SJSA1 (cell line): ENCODE results near the gene PFN2. TPM values are rescaled to one million over a fixed set of nuclear protein-coding genes. Genes with fewer than 3 reads are reported as not detected.

Experiments used
- DNase-seq, 2 experiments: peaks; one replicate each; pipeline ENCODE4 v3.0.0-alpha.2; 2015 to 2020; ENCODE audit warnings: low spot score in 2 of 2, low read depth in 1 of 2
- H3K27ac ChIP-seq: fragments of 250-450 bp; sonication (Bioruptor Pico); 2 replicates; pipeline ENCODE4 v1.5.1; 2020; ENCODE audit warnings: mild to moderate bottlenecking, moderate library complexity
- H3K27me3 ChIP-seq: fragments of 250-450 bp; sonication (Bioruptor Pico); replicated peaks from 2 replicates; pipeline ENCODE4 v1.5.1; 2020; ENCODE audit warnings: mild to moderate bottlenecking, moderate library complexity
- H3K36me3 ChIP-seq: fragments of 250-450 bp; sonication (Bioruptor Pico); 2 replicates; pipeline ENCODE4 v1.5.1; 2020; ENCODE audit warnings: mild to moderate bottlenecking
- H3K4me1 ChIP-seq: fragments of 250-450 bp; sonication (Bioruptor Pico); replicated peaks from 2 replicates; pipeline ENCODE4 v1.6.1; 2021; ENCODE audit warnings: mild to moderate bottlenecking
- H3K4me3 ChIP-seq: fragments of 250-450 bp; sonication (Bioruptor Pico); 2 replicates; pipeline ENCODE4 v1.5.1; 2020; ENCODE audit warnings: mild to moderate bottlenecking
- H3K9me3 ChIP-seq: fragments of 250-450 bp; sonication (Bioruptor Pico); replicated peaks from 2 replicates; pipeline ENCODE4 v1.5.1; 2020; ENCODE audit warnings: mild to moderate bottlenecking
- total RNA-seq: library from RNA; depleted of rRNA; stranded (reverse); fragments of >200 nt; shearing (Covaris generic); gene quantifications from 2 replicates; pipeline ENCODE4 v1.2.3, GENCODE V29; 2014; rRNA removed

Gene PFN2, protein sequence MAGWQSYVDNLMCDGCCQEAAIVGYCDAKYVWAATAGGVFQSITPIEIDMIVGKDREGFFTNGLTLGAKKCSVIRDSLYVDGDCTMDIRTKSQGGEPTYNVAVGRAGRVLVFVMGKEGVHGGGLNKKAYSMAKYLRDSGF
- 200 and 259 TPM in 2 replicates for total RNA-seq

DNA sequence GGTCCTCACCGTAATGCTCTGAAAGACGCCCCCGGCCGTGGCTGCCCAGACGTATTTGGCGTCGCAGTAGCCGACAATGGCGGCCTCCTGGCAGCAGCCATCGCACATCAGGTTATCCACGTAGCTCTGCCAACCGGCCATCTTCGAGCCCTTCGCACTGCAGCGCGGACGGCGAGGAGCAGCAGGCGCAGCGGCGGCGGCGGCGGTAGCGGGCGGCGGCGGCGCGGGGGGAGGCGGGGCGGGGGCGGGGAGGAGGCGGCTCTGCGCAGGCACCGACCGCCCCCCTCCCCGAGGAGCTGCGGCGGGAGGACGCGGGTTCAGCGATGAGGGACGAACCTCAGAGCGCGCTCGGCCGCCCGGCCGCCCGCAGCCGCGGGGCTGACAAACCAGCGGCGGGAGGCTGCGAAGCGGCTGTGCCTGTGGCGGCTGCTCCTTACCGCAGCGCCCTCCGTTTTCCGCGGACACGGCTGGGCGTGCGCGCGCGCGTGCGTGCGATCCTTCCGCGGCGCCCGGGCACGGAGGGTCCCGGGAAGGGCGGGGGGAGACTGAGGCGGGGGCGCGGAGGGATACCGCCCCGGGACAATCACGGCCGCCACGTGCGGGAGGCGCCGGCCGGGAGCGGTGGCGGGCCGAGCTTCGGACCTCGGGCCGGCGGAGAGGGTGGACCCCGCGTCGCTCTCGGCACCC, at the start of gene PFN2:
Gene PFN2 (minus strand): TSS at position 180 of the 687 bp plus-strand sequence. CDS start 39 bp downstream, at position 141.
- H3K4me1 ChIP-seq, result peaks cover 24% of the 10 kb centered on the region
- peak within 1 kb of the TSS; percentile 98 for H3K27ac ChIP-seq
- peaks cover 46% of the 10 kb centered on the region for H3K36me3 ChIP-seq
- peak; percentile 70 to 93 for DNase-seq
- peak within 1 kb of the TSS; percentile 94 for H3K4me3 ChIP-seq
- H3K9me3 ChIP-seq, result no peaks in the 10 kb centered on the region
- H3K27me3 ChIP-seq, result no peaks in the 10 kb centered on the region

DNA sequence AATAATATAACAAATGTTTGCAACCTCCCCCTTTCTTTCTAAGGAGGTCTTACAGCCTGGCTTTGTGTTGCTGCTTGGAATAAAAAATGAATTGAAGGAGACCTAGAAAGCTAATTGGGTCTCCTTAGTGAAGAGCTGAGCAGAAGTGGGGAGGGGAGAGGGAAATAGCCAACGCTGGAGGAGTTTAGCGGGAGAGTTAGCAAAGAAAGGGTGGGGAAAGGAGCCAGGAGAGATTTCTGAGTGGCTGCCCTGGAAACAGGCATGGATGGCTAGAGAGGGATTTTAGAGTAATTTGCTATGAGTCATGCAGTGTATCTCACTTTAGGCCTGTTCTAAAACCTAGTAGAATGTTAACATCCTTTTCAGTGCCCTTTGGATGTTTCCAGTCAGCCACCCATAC, 45.2 kb upstream of the PFN2 start:
- Histone ChIP-seq H3K4me1 (peaks cover 5% of the 10 kb centered on the region; the same call in 1 of the 2 replicates), H3K36me3 (no peaks in the 10 kb centered on the region), H3K4me3 (no peak overlapping the region), H3K27me3 (no peaks in the 10 kb centered on the region), H3K9me3 (no peaks in the 10 kb centered on the region), H3K27ac (no peak overlapping the region)
- no peak for DNase-seq

DNA sequence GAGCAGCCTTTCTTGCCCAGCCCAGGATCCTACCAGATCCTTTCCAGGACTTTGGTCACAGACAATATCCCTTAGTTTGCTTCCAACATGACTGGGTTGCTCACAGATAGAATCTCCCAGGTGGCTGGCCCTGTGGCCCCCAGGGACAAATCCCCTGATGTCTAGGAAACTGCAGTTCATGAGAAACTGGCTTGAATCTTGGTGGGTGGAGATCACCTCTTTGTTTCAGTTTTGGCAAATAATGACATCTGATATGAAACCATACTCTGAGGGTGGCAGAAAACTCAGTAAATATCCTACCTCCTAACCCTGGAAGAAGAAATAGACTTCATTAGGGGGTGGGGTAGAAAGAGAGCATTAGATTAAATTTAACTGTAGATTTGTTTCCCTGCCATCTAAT, 44.1 kb upstream of the PFN2 start:
- Histone ChIP-seq H3K4me1 (no peaks in the 10 kb centered on the region), H3K4me3 (no peak overlapping the region), H3K27me3 (no peaks in the 10 kb centered on the region), H3K9me3 (no peaks in the 10 kb centered on the region), H3K36me3 (no peaks in the 10 kb centered on the region), H3K27ac (no peak overlapping the region)
- DNase-seq, result no peak

DNA sequence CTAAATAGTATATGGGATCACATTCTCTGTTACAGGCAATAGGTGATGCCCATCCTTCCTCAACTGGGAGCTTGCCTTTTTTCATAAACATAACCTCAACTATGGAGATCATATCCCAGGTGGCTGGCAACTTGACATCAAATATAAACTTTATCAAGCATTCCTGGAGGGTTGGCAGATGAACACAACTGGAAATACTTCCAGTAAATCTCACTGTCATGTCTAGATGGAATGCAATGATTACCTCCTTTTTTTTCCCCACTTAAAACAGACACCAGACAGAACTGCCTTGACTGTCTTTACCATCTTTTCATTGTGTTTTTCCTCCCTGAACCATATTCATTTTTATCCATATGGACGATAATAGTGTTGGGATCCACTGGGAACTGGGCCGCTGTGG, 43.1 kb upstream of the PFN2 start:
- no peak for DNase-seq
- Histone ChIP-seq H3K9me3 (no peaks in the 10 kb centered on the region), H3K4me1 (no peaks in the 10 kb centered on the region), H3K36me3 (no peaks in the 10 kb centered on the region), H3K4me3 (no peak overlapping the region), H3K27me3 (no peaks in the 10 kb centered on the region), H3K27ac (no peak overlapping the region)

DNA sequence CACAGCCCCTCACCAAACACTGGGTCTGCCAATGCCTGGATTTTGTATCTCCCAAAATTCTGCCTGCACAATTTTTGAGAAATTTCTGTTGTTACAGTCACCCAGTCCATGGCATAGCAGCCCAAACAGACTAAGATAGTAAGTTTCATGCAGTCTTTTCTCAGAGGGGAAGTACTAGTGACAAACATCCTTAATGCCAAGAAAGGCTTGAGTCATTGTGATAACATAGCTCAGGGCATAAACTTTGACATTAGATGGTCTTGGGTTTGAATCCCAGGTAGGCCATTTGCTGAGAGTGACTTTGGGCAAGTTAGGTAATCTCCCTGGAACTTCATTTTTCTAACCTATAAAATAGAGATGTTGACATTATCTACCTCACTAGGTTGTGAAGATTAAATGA, 36.1 kb upstream of the PFN2 start:
- Histone ChIP-seq H3K27me3 (no peaks in the 10 kb centered on the region), H3K4me3 (no peak overlapping the region), H3K36me3 (no peaks in the 10 kb centered on the region), H3K9me3 (no peaks in the 10 kb centered on the region), H3K27ac (no peak overlapping the region), H3K4me1 (no peaks in the 10 kb centered on the region)
- DNase-seq, result no peak

DNA sequence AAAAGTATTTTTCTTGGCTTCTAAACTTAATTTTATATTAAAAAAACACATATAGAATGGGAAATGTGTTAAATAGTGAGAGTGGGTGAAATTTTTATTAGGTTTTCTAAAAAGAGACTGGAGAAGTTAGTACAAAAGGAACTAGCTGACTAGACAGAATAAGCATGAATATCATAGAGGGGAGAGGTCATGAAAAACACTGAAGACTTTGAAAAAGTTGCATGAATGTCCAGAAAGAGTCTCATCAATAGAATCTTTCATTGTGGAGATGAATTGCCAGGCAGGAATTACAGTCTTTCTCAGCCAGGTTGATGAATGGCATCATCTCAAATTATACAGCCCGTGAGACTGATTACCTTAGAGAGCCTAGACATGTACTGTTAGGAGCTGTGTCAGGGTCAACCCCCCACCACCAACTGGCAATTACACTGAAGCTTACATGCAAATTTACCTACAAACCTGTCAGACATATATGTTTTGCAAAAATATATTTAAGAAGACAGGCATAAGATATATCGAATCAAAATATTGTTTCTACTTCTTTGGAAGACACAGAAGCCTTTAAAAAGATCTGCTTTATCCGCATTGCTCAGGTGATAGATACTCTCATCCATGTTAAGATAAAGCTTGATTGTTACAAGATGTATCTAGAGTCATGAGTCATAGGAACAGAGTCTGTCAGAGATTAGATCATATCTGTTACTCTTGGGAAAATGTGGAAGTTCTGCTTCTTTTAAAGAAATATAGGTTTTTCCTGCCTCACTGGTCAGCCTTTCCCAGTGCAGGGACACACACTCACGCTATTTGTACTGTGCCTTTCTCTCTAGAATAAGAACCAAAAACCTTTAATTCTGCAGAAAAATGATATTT, 34.8 kb upstream of the PFN2 start:
- no peak overlapping the region for H3K4me3 ChIP-seq

DNA sequence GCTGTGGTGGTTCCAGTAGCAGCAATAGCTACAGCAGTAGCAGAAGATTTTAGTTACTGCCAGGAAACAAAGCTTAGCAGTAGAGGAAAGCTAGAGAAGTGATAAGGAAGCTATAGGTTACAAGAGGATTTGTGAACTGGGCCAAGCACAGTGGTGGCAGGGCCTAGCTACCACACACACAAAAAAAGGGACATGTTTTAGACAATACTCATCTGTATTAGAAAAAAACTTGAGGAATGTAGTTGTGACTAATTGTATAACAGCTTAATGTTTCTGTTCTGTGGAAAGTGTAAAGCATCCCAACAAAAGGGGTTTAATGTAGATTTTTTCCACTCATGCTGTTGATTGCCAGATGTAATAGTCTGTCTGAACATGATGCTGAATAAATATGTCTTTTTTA, 29.9 kb upstream of the PFN2 start:
- no peaks in the 10 kb centered on the region for H3K9me3 ChIP-seq
- H3K4me1 ChIP-seq, result no peaks in the 10 kb centered on the region
- no peak for DNase-seq
- H3K4me3 ChIP-seq, result no peak overlapping the region
- H3K27ac ChIP-seq, result no peak overlapping the region
- no peaks in the 10 kb centered on the region for H3K36me3 ChIP-seq
- H3K27me3 ChIP-seq, result no peaks in the 10 kb centered on the region

More for the DNA sequence above, 34.8 kb upstream of the PFN2 start:
- Histone ChIP-seq H3K36me3 (no peaks in the 10 kb centered on the region), H3K4me1 (no peaks in the 10 kb centered on the region), H3K27me3 (no peaks in the 10 kb centered on the region), H3K9me3 (no peaks in the 10 kb centered on the region), H3K27ac (no peak overlapping the region)
- no peak for DNase-seq

DNA sequence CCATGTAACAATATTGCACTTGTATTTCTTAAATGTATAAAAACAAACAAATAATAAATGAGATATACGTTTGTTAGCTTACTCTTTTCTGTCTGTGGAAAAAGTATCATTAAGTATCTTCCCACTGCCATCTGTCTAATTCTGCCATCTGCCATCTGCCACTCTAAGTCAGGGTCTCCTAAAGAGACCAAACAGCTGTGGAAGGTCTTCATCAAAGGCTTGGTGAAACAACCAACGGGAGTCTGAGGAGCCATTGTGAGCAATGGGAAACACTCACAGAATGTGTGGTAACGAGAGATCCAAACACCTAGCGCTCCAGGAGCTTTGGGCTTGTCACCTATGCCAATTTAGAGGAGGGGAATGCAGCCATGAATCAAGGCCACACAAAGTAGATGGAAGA, 28.7 kb upstream of the PFN2 start:
- no peaks in the 10 kb centered on the region for H3K4me1 ChIP-seq
- H3K27me3 ChIP-seq, result no peaks in the 10 kb centered on the region
- no peaks in the 10 kb centered on the region for H3K36me3 ChIP-seq
- no peak for DNase-seq
- H3K27ac ChIP-seq, result no peak overlapping the region
- no peaks in the 10 kb centered on the region; the same call in 1 of the 2 replicates for H3K9me3 ChIP-seq
- no peak overlapping the region for H3K4me3 ChIP-seq

DNA sequence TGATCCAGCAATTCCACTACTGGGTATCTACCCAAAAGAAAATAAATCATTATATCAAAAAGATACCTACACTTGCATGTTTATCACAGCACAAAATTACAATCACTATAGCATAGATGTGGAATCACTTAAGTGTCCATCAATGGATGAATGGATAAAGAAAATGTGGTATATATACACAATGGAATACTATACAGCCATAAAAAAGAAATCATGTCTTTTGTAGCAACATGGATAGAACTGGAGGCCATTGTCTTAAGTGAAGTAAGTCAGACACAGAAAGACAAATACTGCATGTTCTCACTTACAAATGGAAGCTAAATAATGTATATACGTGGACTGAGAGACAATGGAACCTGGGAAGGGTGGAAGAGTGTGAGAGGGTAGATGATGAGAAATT, 28.3 kb upstream of the PFN2 start:
- no peak for DNase-seq
- Histone ChIP-seq H3K9me3 (no peaks in the 10 kb centered on the region; the same call in 1 of the 2 replicates), H3K4me3 (no peak overlapping the region), H3K27ac (no peak overlapping the region), H3K36me3 (no peaks in the 10 kb centered on the region), H3K27me3 (no peaks in the 10 kb centered on the region), H3K4me1 (no peaks in the 10 kb centered on the region)

DNA sequence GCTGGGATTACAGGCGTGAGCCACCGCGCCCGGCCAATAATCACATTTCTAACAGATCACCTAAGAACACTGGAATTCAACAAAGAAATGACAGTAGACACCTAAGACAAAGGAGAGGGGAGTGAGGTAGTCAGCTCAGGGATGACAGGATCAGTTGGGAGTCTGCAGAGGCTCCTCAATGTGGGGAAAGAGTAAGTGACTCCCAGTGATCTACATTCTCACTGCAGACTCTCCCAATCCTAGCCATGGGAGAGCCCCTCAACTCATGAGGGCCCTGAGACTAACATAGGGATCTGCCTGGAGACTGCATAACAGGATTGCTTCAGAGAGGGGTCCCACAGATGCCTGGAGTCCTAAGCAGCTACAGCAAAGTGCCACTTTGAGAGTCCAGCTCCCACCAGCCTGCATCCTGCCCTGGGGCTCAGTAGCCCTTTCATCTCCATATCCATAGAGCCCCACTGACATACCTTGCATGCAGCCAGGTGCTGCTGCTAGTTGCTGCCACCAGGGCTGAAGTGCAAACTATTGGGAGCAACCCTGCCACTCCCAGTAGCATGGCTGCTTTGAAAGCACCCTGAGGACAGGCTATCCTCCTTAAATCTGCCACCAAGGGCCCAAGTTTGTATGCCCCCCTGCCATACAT, 21.8 kb upstream of the PFN2 start:
- no peaks in the 10 kb centered on the region for H3K4me1 ChIP-seq
- H3K27me3 ChIP-seq, result no peaks in the 10 kb centered on the region
- no peaks in the 10 kb centered on the region for H3K36me3 ChIP-seq
- H3K27ac ChIP-seq, result no peak overlapping the region
- H3K9me3 ChIP-seq, result peaks cover 3% of the 10 kb centered on the region
- DNase-seq, result no peak
- no peak overlapping the region for H3K4me3 ChIP-seq

DNA sequence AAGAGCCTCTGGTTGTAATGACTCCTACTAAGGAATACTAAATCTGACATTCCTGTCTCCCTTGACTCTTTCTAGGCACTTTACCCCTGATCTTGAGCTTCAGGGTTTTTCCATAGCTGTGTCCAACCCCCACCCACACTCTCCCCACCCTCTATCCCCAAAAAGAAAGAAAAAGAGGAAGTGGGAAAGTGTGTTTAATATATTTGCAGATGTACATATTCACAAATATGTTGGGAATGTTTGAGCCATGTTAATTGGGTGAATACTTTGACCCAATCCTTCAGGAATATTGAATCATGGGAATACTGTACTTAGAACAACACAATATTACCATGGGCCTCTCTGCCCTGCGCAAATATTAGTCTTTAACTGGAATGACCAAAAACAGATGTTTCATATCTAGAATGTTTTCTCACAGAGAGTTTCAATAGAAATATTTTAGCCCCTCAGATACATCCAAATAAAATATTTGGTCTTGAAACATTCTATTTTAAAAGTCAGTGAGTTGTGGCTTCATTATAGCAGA, 19.8 kb upstream of the PFN2 start:
- H3K9me3 ChIP-seq, result peaks cover 3% of the 10 kb centered on the region
- no peaks in the 10 kb centered on the region for H3K4me1 ChIP-seq
- no peaks in the 10 kb centered on the region for H3K27me3 ChIP-seq
- no peaks in the 10 kb centered on the region for H3K36me3 ChIP-seq
- no peak for DNase-seq
- no peak overlapping the region for H3K4me3 ChIP-seq
- no peak overlapping the region for H3K27ac ChIP-seq

DNA sequence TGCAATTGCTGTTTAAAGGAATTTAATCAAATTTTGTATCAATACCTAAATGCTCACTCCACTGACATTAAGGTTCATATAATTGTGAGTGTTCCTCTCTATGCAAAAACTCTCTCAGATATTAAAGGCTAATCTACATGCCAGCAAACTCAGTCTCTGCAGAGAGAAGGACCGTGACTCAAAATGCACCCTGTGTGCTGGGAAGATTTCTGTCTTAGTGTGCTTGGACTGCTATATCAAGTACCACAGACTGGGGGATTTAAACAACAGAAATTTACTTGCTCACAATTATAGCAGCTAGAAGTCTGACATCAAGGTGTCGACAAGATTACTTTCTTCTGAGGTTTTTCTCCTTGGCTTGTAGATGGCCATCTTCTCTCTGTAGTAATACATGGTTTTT, 18.6 kb upstream of the PFN2 start:
- no peak for DNase-seq
- Histone ChIP-seq H3K9me3 (peaks cover 3% of the 10 kb centered on the region; the same call in 1 of the 2 replicates), H3K27ac (no peak overlapping the region), H3K36me3 (no peaks in the 10 kb centered on the region), H3K4me1 (no peaks in the 10 kb centered on the region), H3K27me3 (no peaks in the 10 kb centered on the region), H3K4me3 (no peak overlapping the region)

DNA sequence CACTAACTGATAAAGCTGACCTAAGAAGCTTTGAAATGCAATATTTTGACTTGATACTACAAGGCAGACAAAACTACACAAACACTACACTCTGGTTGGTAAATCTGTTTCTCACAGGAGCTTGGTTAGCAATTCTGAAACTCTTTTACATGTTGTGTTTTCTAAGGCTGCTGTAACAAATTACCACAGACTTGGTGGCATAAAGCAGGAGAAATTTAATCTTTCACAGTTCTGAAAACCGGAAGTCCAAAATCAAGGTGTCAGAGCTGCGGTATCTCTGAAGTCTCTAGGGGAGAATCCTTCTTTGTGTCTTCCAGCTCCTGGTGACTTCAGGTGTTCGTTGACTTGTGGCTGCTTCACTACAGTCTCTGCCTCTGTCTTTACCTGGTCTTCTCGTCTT, 12.9 kb upstream of the PFN2 start:
- Histone ChIP-seq H3K9me3 (no peaks in the 10 kb centered on the region), H3K27ac (no peak overlapping the region), H3K27me3 (no peaks in the 10 kb centered on the region), H3K36me3 (no peaks in the 10 kb centered on the region), H3K4me1 (no peaks in the 10 kb centered on the region), H3K4me3 (no peak overlapping the region)
- no peak for DNase-seq
